WERI-Rb-1 (cell line): ENCODE measurements around the gene SPEN.

Experiments used
- DNase-seq: peaks from one replicate; pipeline ENCODE4 v3.0.0-alpha.2; 2020
- H3K27ac ChIP-seq: fragments of 250-450 bp; sonication (Bioruptor Pico); 2 replicates; pipeline ENCODE4 v1.5.1; 2020; ENCODE audit warnings: mild to moderate bottlenecking, moderate library complexity
- H3K27me3 ChIP-seq: fragments of 250-450 bp; sonication (Bioruptor Pico); 2 replicates; pipeline ENCODE4 v1.5.1; 2021; ENCODE audit warnings: mild to moderate bottlenecking, low read depth, moderate library complexity; ENCODE audit not compliant: insufficient read depth, severe bottlenecking
- H3K36me3 ChIP-seq: fragments of 250-450 bp; sonication (Bioruptor Pico); 2 replicates; pipeline ENCODE4 v1.5.1; 2020; ENCODE audit warnings: mild to moderate bottlenecking, moderate library complexity
- H3K4me3 ChIP-seq: 2 replicates; pipeline ENCODE4 v1.5.1; 2011; ENCODE audit warnings: low read depth, mild to moderate bottlenecking, control low read depth, low read length
- H3K9me3 ChIP-seq: fragments of 250-450 bp; sonication (Bioruptor Pico); 2 replicates; pipeline ENCODE4 v1.5.1; 2021; ENCODE audit warnings: mild to moderate bottlenecking, moderate library complexity; ENCODE audit not compliant: severe bottlenecking
- CTCF ChIP-seq: IDR thresholded peaks from 2 replicates; pipeline ENCODE4 v1.5.1; 2011; ENCODE audit warnings: low read depth, mild to moderate bottlenecking, control low read depth, inconsistent platforms, low read length

The SPEN gene

GRCh38 chr1:15969321-15969880 is 121.9 kb downstream of the SPEN start:
- H3K27ac ChIP-seq, result no peak overlapping the region
- no peak overlapping the region for H3K4me3 ChIP-seq
- DNase-seq, result no peak
- no peak for TF ChIP-seq CTCF
- no peaks in the 10 kb centered on the region for H3K27me3 ChIP-seq
- H3K9me3 ChIP-seq, result no peaks in the 10 kb centered on the region
- peaks cover 44% of the 10 kb centered on the region for H3K36me3 ChIP-seq

GRCh38 chr1:15970911-15971310 is 123.4 kb downstream of the SPEN start:
- TF ChIP-seq CTCF, result no peak
- H3K4me3 ChIP-seq, result no peak overlapping the region
- no peaks in the 10 kb centered on the region for H3K27me3 ChIP-seq
- no peak overlapping the region for H3K27ac ChIP-seq
- H3K36me3 ChIP-seq, result peaks cover 44% of the 10 kb centered on the region
- no peak for DNase-seq
- H3K9me3 ChIP-seq, result no peaks in the 10 kb centered on the region

GRCh38 chr1:15972409-15972808 is 124.9 kb downstream of the SPEN start:
- Histone ChIP-seq H3K36me3 (peaks cover 44% of the 10 kb centered on the region), H3K27me3 (no peaks in the 10 kb centered on the region), H3K9me3 (no peaks in the 10 kb centered on the region), H3K27ac (no peak overlapping the region), H3K4me3 (no peak overlapping the region)
- DNase-seq, result no peak
- no peak for TF ChIP-seq CTCF

- TF ChIP-seq CTCF, result no peak
- peaks cover 33% of the 10 kb centered on the region for H3K36me3 ChIP-seq
- no peak overlapping the region for H3K4me3 ChIP-seq
- H3K27ac ChIP-seq, result no peak overlapping the region
- no peaks in the 10 kb centered on the region for H3K9me3 ChIP-seq
- no peaks in the 10 kb centered on the region for H3K27me3 ChIP-seq
- DNase-seq, result no peak
These were observed 126.3 kb downstream of the SPEN start for GRCh38 chr1:15973772-15974171.

GRCh38 chr1:15974855-15975254 is 127.3 kb downstream of the SPEN start:
- no peaks in the 10 kb centered on the region for H3K9me3 ChIP-seq
- peaks cover 23% of the 10 kb centered on the region for H3K36me3 ChIP-seq
- H3K27me3 ChIP-seq, result no peaks in the 10 kb centered on the region
- H3K4me3 ChIP-seq, result peak overlapping the region; percentile 84
- peak overlapping the region; percentile 81 for H3K27ac ChIP-seq
- no peak for TF ChIP-seq CTCF
- DNase-seq, result no peak

- peak; percentile 45 for TF ChIP-seq CTCF
- Histone ChIP-seq H3K36me3 (peaks cover 20% of the 10 kb centered on the region), H3K4me3 (peak overlapping the region; percentile 84), H3K27me3 (no peaks in the 10 kb centered on the region), H3K9me3 (no peaks in the 10 kb centered on the region), H3K27ac (peak overlapping the region; percentile 81)
- peak; percentile 74 for DNase-seq
These were observed 127.9 kb downstream of the SPEN start for GRCh38 chr1:15975358-15975804.
